ENCODE results near the gene NABP2.

NABP2 gene

GRCh38 chr12:56198836-56199235, 25.3 kb upstream of the NABP2 start:
- TF ChIP-seq EZH2phosphoT487 (IDR thresholded peaks at IDR 0.05; ENCODE audit: borderline replicate concordance, low read length) (no peak), CTCF (IDR thresholded peaks at IDR 0.05; ENCODE audit: low read depth, low read length, poor library complexity, severe bottlenecking) (no peak)
- H3K4me2 ChIP-seq (ENCODE audit: low read length): no peak overlapping the region
- H3K9me3 ChIP-seq (ENCODE audit: control insufficient read depth, insufficient read depth, low read length): no peaks in the 10 kb centered on the region
- no peaks in the 10 kb centered on the region for H4K20me1 ChIP-seq (ENCODE audit: control insufficient read depth, insufficient read depth, low read depth, low read length)
- H3K4me3 ChIP-seq (ENCODE audit: low read length): no peak overlapping the region
- no peaks in the 10 kb centered on the region for H3K27me3 ChIP-seq (ENCODE audit: control insufficient read depth, low read length)
- H3F3A ChIP-seq (ENCODE audit: control insufficient read depth, insufficient read depth): peaks cover 7% of the 10 kb centered on the region; the same call in 1 of the 2 replicates
- H3K79me2 ChIP-seq (ENCODE audit: control insufficient read depth, low read length): no peaks in the 10 kb centered on the region
- peaks cover 5% of the 10 kb centered on the region; the same call in 1 of the 2 replicates for H3K4me1 ChIP-seq (ENCODE audit: control insufficient read depth, low read length)
- no peak overlapping the region for H3K27ac ChIP-seq (ENCODE audit: low read depth, low read length)
- no peaks in the 10 kb centered on the region for H3K36me3 ChIP-seq (ENCODE audit: control insufficient read depth, low read length)
- H3K9me2 ChIP-seq (replicated peaks; ENCODE audit: control insufficient read depth, low read length): no peaks in the 10 kb centered on the region

GRCh38 chr12:56202366-56202765, 21.8 kb upstream of the NABP2 start:
- no peaks in the 10 kb centered on the region for H3K27me3 ChIP-seq (ENCODE audit: control insufficient read depth, low read length)
- H3K4me2 ChIP-seq (ENCODE audit: low read length): no peak overlapping the region
- peaks cover 4% of the 10 kb centered on the region for H3F3A ChIP-seq (ENCODE audit: control insufficient read depth, insufficient read depth)
- no peaks in the 10 kb centered on the region for H3K79me2 ChIP-seq (ENCODE audit: control insufficient read depth, low read length)
- H3K36me3 ChIP-seq (ENCODE audit: control insufficient read depth, low read length): peaks cover 30% of the 10 kb centered on the region
- peaks cover 10% of the 10 kb centered on the region for H3K4me1 ChIP-seq (ENCODE audit: control insufficient read depth, low read length)
- no peak overlapping the region for H3K4me3 ChIP-seq (ENCODE audit: low read length)
- H4K20me1 ChIP-seq (ENCODE audit: control insufficient read depth, insufficient read depth, low read depth, low read length): no peaks in the 10 kb centered on the region
- TF ChIP-seq CTCF (IDR thresholded peaks at IDR 0.05; ENCODE audit: low read depth, low read length, poor library complexity, severe bottlenecking): no peak
- TF ChIP-seq EZH2phosphoT487 (IDR thresholded peaks at IDR 0.05; ENCODE audit: borderline replicate concordance, low read length): no peak
- H3K27ac ChIP-seq (ENCODE audit: low read depth, low read length): no peak overlapping the region
- H3K9me3 ChIP-seq (ENCODE audit: control insufficient read depth, insufficient read depth, low read length): no peaks in the 10 kb centered on the region
- H3K9me2 ChIP-seq (replicated peaks; ENCODE audit: control insufficient read depth, low read length): no peaks in the 10 kb centered on the region

DNA sequence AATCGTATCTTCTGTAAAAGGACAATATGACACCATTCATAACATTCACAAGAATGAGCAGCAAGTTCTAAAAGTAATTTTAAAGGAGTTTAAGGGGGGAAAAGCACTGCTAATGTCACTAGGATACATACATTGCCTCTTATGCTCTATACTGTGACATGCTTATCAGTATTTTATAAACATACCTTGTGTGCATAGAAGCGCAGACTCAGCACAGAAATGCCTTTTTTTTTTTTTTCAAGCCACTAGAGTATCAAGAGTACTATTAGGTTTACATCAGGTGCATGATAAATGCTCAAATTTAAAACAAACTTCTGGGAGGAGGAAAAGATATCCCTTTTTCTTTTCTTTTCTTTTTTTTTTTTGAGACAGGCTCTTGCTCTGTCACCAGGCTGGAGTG, 21.3 kb upstream of the NABP2 start:
- H3K4me2 ChIP-seq (ENCODE audit: low read length): no peak overlapping the region
- H3K79me2 ChIP-seq (ENCODE audit: control insufficient read depth, low read length): no peaks in the 10 kb centered on the region
- no peak overlapping the region for H3K4me3 ChIP-seq (ENCODE audit: low read length)
- H3K9me3 ChIP-seq (ENCODE audit: control insufficient read depth, insufficient read depth, low read length): no peaks in the 10 kb centered on the region
- H3K4me1 ChIP-seq (ENCODE audit: control insufficient read depth, low read length): peaks cover 14% of the 10 kb centered on the region
- no peak overlapping the region for H3K27ac ChIP-seq (ENCODE audit: low read depth, low read length)
- H3K36me3 ChIP-seq (ENCODE audit: control insufficient read depth, low read length): peaks cover 35% of the 10 kb centered on the region
- H4K20me1 ChIP-seq (ENCODE audit: control insufficient read depth, insufficient read depth, low read depth, low read length): no peaks in the 10 kb centered on the region
- H3K27me3 ChIP-seq (ENCODE audit: control insufficient read depth, low read length): no peaks in the 10 kb centered on the region
- H3K9me2 ChIP-seq (replicated peaks; ENCODE audit: control insufficient read depth, low read length): no peaks in the 10 kb centered on the region
- TF ChIP-seq CTCF (IDR thresholded peaks at IDR 0.05; ENCODE audit: low read depth, low read length, poor library complexity, severe bottlenecking): no peak
- TF ChIP-seq EZH2phosphoT487 (IDR thresholded peaks at IDR 0.05; ENCODE audit: borderline replicate concordance, low read length): no peak
- H3F3A ChIP-seq (ENCODE audit: control insufficient read depth, insufficient read depth): peaks cover 4% of the 10 kb centered on the region
